CD4-positive, alpha-beta T cell treated with Interleukin-12 subunit alpha and Interleukin-12 subunit beta, for 1 hour (primary cell): ENCODE measurements around the gene OR4N5.
"Not testable (repeated sequence)": the region's sequence is repeated elsewhere in the genome, so short reads cannot be mapped to it uniquely, and the experiment has no call there.

Experiments
- DNase-seq: peaks from one replicate; pipeline ENCODE4 v3.0.0-alpha.2; 2020

OR4N5 gene, protein sequence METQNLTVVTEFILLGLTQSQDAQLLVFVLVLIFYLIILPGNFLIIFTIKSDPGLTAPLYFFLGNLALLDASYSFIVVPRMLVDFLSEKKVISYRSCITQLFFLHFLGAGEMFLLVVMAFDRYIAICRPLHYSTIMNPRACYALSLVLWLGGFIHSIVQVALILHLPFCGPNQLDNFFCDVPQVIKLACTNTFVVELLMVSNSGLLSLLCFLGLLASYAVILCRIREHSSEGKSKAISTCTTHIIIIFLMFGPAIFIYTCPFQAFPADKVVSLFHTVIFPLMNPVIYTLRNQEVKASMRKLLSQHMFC

GRCh38 chr14:20138520-20138919 lies at the start of gene OR4N5:
TSS of gene OR4N5 (plus strand) at chr14:20138820. CDS start at chr14:20143736, 4,916 bp downstream.
- no peak for DNase-seq

DNA sequence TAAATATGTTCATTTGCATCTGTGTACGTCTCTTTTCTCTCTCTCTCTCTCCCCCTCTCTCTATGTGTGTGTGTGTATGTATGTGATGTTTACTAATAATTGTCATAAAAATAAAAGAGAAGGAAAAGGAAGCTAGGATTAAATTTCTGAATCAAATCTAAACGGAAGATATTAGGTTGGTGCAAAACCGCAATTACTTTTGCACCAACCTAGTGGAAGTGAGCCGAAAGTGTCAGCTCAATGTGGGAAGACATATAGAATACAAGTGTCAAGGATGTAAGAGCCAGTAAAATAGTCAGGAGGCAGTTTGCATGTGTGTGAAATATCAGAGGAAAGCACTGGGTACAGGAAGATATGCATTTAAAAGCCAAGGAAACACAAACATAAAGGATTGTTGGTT lies 46.6 kb upstream of the OR4N5 start:
- no peak for DNase-seq

- no peak for DNase-seq
Measured at GRCh38 chr14:20093442-20093841, 45.2 kb upstream of the OR4N5 start.

DNA sequence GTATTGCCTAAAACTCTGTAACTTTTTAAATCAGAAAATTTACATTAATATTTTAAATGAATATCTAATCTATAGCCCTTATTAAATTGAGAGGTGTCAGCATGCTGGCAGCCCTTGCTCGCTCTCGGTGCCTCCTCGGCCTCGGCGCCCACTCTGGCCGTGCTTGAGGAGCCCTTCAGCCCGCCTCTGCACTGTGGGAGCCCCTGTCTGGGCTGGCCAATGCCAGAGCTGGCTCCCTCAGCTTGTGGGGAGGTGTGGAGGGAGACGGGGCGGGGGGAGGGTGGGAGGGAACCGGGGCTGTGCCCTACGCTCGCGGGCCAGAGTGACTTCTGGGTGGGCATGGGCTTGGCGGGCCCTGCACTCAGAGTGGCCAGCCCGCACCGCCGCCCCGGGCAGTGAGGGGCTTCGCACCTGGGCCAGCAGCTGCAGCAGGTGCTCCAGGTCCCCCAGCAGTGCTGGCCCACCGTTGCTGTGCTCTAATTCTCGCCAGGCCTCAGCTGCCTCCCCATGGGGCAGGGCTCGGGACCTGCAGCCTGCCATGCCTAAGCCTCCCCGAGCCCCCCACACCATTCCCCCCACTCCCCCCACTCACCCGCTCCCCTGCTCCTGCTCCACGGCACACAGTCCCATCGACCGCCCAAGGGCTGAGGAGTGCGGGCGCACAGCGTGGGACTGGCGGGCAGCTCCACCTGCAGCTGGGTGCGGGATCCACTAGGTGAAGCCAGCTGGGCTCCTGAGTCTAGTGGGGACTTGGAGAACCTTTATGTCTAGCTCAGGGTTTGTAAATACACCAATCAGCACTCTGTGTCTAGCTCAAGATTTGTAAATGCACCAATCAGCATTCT lies 39.5 kb upstream of the OR4N5 start:
- not testable (repeated sequence) for DNase-seq

- DNase-seq = no peak
Measured at GRCh38 chr14:20110438-20110837, 28.2 kb upstream of the OR4N5 start, which contains the start of gene OR4K17. TSS of gene OR4K17 (plus strand) at chr14:20110739. CDS start at chr14:20117500, 6,761 bp downstream.

DNA sequence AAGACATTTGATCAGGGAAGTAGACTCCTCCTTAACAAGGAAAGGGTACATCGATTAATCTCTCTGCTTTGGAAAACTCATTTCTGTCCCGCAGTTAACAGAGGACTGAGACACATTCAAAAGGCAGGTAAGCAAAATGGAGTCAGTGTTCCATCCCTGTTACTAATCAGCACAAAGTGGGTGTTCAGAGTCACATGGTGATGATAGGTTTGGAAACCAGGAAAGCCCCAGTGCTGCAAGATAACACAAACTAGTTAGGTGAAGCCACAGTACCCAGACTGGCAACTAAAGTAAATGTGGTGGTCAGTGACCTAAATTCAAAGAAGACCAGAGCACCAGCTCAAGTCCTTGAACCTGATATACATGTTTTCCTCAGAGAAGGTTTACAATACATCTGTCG lies 26.3 kb upstream of the OR4N5 start:
- DNase-seq = no peak

DNA sequence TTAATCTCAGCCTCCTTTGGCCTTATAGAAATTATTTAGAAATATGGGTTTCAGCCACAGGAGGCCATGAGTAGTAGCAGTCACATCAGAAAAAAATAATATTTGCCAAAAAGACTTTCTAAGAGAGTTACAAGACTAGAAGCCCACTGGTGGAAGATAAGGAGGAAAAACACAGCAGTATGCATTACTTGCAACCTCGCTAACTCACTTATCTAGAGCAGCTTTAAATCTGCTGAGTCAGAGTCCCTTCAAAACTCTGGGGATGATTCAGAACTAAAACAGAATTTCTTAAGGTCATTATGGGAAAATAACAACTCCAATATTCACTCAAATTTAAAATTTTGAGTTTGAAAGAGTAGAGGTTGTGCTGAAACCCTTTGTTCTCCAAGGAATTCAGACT lies 21.9 kb upstream of the OR4N5 start:
- no peak for DNase-seq

DNA sequence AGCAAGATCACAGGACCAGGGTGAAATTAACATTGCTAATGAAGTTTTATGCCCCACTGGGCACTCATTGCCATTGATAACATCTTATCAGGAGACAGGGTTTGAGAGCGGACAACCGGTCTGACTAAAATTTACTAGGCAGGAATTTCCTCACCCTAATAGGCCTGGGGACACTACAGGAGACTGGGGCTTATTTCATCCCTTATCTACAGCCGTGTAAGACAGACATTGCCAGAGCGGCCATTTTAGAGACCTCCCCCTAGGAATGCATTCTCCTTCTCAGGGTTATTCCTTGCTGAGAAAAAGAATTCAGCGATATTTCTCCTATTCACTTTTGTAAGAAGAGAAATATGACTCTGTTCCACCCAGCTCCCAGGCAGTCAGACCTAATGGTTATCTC lies 19.8 kb upstream of the OR4N5 start:
- DNase-seq = no peak

- no peak for DNase-seq
Measured at GRCh38 chr14:20143911-20144310, 5.3 kb downstream of the OR4N5 start.

- no peak for DNase-seq
Measured at GRCh38 chr14:20144820-20145219, 6.2 kb downstream of the OR4N5 start.

DNA sequence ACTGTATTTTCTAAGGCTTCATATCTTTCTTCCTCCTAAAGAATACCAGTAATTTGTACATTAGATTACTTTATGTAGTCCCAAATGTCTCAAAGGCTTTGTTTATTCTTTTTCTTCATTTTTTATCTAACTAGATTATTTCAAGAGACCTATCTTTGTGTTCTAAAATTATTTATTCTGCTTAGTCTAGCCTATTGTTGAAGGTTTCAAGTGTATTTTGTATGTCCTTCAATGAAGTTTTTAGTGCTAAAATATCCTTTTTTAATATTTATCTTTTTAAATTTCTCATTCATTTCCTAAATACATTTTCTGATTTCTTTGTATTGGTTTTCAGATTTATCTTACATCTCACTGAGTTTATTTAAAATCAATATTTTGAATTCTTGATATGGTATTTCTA lies 25.8 kb downstream of the OR4N5 start:
- no peak for DNase-seq

- DNase-seq = no peak
Measured at GRCh38 chr14:20167091-20167490, 28.5 kb downstream of the OR4N5 start.

- not testable (repeated sequence) for DNase-seq
Measured at GRCh38 chr14:20169852-20170251, 31.2 kb downstream of the OR4N5 start.

DNA sequence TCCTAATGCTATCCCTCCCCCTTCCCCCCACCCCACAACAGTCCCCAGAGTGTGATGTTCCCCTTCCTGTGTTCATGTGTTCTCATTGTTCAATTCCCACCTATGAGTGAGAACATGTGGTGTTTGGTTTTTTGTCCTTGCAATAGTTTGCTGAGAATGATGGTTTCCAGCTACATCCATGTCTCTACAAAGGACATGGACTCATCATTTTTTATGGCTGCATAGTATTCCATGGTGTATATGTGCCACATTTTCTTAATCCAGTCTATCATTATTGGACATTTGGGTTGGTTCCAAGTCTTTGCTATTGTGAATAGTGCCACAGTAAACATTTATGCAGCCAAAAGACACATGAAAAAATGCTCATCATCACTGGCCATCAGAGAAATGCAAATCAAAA lies 35.6 kb downstream of the OR4N5 start:
- not testable (repeated sequence) for DNase-seq

DNA sequence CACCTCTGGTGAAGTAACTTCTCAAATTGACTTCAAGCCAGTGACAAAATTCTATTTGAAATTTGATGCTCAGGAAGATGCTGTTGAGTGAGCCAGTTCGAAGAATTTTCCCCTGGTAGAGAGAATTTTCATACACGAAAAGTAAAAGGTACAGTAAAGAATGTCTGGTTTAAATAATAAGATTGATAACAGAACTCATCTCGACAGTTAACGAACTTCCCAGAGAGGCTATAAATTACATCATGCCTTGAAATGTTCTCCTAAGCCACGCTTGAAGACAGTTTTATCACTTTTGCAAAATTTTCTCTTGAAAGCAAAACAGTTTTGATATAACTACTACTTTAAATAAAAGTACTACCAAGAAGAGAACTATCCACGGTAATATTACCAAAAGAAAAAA lies 37.7 kb downstream of the OR4N5 start:
- DNase-seq = no peak

DNA sequence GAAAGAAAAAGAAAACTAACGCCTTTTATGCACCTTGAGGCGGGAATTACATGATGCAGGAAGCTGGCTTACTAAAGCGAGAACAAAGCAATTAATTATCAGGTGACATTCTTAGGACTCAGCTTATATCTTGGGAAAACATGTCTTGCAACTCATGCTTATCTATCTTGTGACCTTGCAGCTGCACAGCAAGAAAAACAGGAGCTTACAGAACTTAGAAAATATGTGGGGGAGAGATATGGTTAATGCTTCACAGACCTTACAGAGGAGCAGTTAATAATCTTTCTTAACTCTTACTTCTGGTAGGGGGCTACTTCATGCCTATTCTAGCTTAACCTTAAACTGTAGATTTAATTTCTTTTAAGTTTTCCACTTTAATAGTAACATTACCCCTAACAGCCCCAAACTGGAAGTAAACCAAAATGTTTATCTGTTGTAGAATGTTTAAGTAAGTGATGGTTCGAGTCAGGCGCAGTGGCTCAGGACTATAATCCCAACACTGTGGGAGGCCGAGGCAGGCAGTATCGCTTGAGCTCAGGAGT lies 38.9 kb downstream of the OR4N5 start:
- DNase-seq = no peak

DNA sequence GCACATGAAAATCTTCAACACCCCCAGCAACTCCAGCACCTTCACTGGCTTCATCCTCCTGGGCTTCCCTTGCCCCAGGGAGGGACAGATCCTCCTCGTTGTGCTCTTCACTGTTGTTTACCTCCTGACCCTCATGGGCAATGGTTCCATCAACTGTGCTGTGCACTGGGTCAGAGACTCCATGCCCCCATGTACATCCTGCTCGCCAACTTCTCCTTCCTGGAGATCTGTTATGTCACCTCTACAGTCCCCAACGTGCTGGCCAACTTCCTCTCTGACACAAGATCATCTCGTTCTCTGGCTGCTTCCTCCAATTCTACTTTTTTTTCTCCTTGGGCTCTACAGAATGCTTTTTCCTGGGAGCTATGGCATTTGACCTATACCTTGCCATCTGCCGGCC lies 40.6 kb downstream of the OR4N5 start:
- no peak for DNase-seq

DNA sequence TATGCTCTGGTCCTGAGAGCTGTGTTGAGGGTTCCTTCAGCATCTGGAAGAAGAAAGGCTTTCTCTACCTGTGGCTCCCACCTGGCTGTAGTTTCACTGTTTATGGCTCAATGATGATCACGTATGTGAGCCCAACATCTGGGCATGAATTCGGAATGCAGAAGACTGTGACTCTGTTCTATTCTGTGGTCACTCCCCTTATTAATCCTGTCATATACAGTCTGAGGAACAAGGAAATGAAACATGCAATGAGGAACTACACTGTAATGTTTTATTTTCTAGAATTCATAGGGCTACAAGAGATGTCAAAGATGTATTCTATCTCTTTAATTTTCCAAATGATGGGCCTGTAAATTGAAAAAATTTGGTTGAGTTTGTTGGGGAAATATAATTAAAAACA lies 41.3 kb downstream of the OR4N5 start:
- DNase-seq = no peak

DNA sequence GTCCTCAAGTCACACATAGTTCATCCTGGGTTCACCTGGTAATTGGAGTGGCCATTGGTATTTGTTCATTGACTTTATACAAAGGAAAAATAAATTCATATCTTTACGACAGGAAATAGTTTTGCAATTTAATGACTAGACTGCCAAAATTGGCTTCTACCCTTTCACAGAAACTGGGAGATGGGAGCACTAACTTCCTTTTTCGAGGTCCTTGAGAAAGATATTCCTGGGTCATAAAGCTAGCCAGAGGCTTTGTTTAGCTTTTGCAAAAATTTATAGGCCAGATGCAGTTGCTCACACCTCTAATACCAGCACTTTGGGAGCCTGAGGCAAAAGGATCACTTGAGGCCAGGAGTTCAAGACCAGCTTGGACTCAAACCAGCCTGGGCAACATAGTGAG lies 41.9 kb downstream of the OR4N5 start:
- no peak for DNase-seq

DNA sequence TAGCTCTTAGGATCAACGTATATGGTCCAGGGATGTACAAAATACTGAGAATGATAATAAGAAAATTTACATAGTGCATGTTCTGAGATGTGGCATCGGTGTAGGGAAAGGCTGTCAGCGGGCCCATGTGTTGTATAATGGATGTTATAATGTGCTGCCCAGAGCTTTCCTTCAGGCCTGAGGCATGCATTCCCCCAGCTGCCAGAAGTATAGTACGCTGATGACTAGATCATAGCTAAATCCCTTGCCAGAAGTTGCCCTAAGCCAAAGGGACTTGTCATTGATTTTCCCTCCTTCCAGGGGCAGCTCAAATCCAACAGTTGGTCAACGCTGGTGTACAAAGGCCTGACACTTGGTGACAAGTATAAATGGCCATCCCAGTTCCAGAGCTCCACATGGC lies 45.6 kb downstream of the OR4N5 start:
- DNase-seq = no peak

- DNase-seq = no peak
Measured at GRCh38 chr14:20190596-20190995, 52.0 kb downstream of the OR4N5 start, which contains the start of gene OR11G2. TSS of gene OR11G2 (plus strand) at chr14:20190896. CDS start at chr14:20197438, 6,542 bp downstream.

GRCh38 chr14:20191396-20191795 lies 52.8 kb downstream of the OR4N5 start:
- DNase-seq = no peak

GRCh38 chr14:20194101-20194500 lies 55.5 kb downstream of the OR4N5 start:
- DNase-seq = no peak
